Liver (tissue), 9 donors: ENCODE measurements around the gene MAX. TPM values are rescaled to one million over a fixed set of nuclear protein-coding genes. Genes with fewer than 3 reads are reported as not detected.

Experiments used
- DNase-seq: peaks from one replicate; pipeline ENCODE4 v3.0.0-alpha.2; 2017; ENCODE audit warnings: low spot score
- H3K27ac ChIP-seq, 2 donors: one replicate each; pipeline ENCODE4 v1.7.0; 2013; ENCODE audit warnings: inconsistent platforms in 2 of 2, low read length in 2 of 2, control low read depth in 1 of 2, low read depth in 1 of 2, mild to moderate bottlenecking in 1 of 2
- H3K27me3 ChIP-seq, 4 donors: one replicate each; pipeline versions ENCODE4 v1.6.1 to v1.7.0; 2013; ENCODE audit warnings: low read length in 3 of 4, inconsistent platforms in 1 of 4, mild to moderate bottlenecking in 1 of 4, moderate library complexity in 1 of 4; ENCODE audit not compliant: control insufficient read depth in 4 of 4, insufficient read depth in 4 of 4
- H3K36me3 ChIP-seq, 4 donors: one replicate each; pipeline versions ENCODE4 v1.6.1 to v1.7.0; 2013; ENCODE audit warnings: low read length in 3 of 4, mild to moderate bottlenecking in 3 of 4, low read depth in 1 of 4, moderate library complexity in 1 of 4; ENCODE audit not compliant: control insufficient read depth in 4 of 4, insufficient read depth in 3 of 4
- H3K4me1 ChIP-seq, 4 donors: one replicate each; pipeline versions ENCODE4 v1.6.1 to v1.7.0; 2013; ENCODE audit warnings: low read length in 3 of 4, mild to moderate bottlenecking in 3 of 4, moderate library complexity in 1 of 4; ENCODE audit not compliant: control insufficient read depth in 4 of 4, insufficient read depth in 4 of 4
- H3K4me3 ChIP-seq, 3 donors: one replicate each; pipeline versions ENCODE4 v1.6.1 to v1.7.0; 2013; ENCODE audit warnings: low read length in 3 of 3, control low read depth in 1 of 3, low read depth in 1 of 3, mild to moderate bottlenecking in 1 of 3
- H3K9ac ChIP-seq, 2 donors: one replicate each; pipeline ENCODE4 v1.7.0; 2013; ENCODE audit warnings: low read length in 2 of 2, mild to moderate bottlenecking in 2 of 2, moderate library complexity in 2 of 2, control low read depth in 1 of 2, low read depth in 1 of 2
- H3K9me3 ChIP-seq, 4 donors: one replicate each; pipeline versions ENCODE4 v1.6.1 to v1.7.0; 2013; ENCODE audit warnings: low read length in 3 of 4; ENCODE audit not compliant: control insufficient read depth in 4 of 4
- ATF3 ChIP-seq: IDR thresholded peaks from 2 replicates; pipeline ENCODE4 v1.6.1; 2016; ENCODE audit warnings: antibody characterized with exemption
- CTCF ChIP-seq: fragments of 150-350 bp; IDR thresholded peaks from 2 replicates; pipeline ENCODE4 v1.5.1; 2017; ENCODE audit warnings: improper control_type of control experiment, low read depth, low read length; ENCODE audit not compliant: missing input control
- EGR1 ChIP-seq, 2 donors: IDR thresholded peaks; 2 replicates each; pipeline ENCODE4 v1.6.1; 2016 to 2018; ENCODE audit warnings: antibody characterized with exemption in 2 of 2, low read depth in 2 of 2
- FOXA1 ChIP-seq: IDR thresholded peaks from 2 replicates; pipeline ENCODE4 v1.6.1; 2016; ENCODE audit warnings: antibody characterized with exemption
- FOXA2 ChIP-seq: IDR thresholded peaks from 2 replicates; pipeline ENCODE4 v1.6.1; 2016; ENCODE audit warnings: antibody characterized with exemption
- GABPA ChIP-seq, 2 donors: IDR thresholded peaks in 1 of 2; conservative IDR thresholded peaks in 1 of 2; 2 replicates each; pipeline ENCODE4 v1.6.1; 2016; ENCODE audit warnings: antibody characterized with exemption in 2 of 2, mild to moderate bottlenecking in 1 of 2, moderate library complexity in 1 of 2
- HNF4A ChIP-seq, 2 donors: conservative IDR thresholded peaks; 2 replicates each; pipeline ENCODE4 v1.6.1; 2016; ENCODE audit warnings: antibody characterized with exemption in 2 of 2, mild to moderate bottlenecking in 2 of 2
- HNF4G ChIP-seq: IDR thresholded peaks from 2 replicates; pipeline ENCODE4 v1.6.1; 2016; ENCODE audit warnings: antibody characterized with exemption
- JUND ChIP-seq, 2 donors: IDR thresholded peaks; 2 replicates each; pipeline ENCODE4 v1.6.1; 2016; ENCODE audit warnings: antibody characterized with exemption in 2 of 2
- MAX ChIP-seq: IDR thresholded peaks from 2 replicates; pipeline ENCODE4 v1.6.1; 2016; ENCODE audit warnings: antibody characterized with exemption
- NR2F2 ChIP-seq: IDR thresholded peaks from 2 replicates; pipeline ENCODE4 v1.6.1; 2016; ENCODE audit warnings: antibody characterized with exemption
- RAD21 ChIP-seq, 2 donors: IDR thresholded peaks; 2 replicates each; pipeline ENCODE4 v1.6.1; 2016; ENCODE audit warnings: antibody characterized with exemption in 2 of 2, mild to moderate bottlenecking in 2 of 2
- REST ChIP-seq: IDR thresholded peaks from 2 replicates; pipeline ENCODE4 v1.6.1; 2016; ENCODE audit warnings: antibody characterized with exemption, mild to moderate bottlenecking
- RXRA ChIP-seq, 2 donors: IDR thresholded peaks; 2 replicates each; pipeline ENCODE4 v1.6.1; 2017 to 2018; ENCODE audit warnings: antibody characterized with exemption in 2 of 2, mild to moderate bottlenecking in 1 of 2
- SP1 ChIP-seq: IDR thresholded peaks from 2 replicates; pipeline ENCODE4 v1.6.1; 2018; ENCODE audit warnings: antibody characterized with exemption, mild to moderate bottlenecking
- TAF1 ChIP-seq: conservative IDR thresholded peaks from 2 replicates; pipeline ENCODE4 v1.6.1; 2016; ENCODE audit warnings: antibody characterized with exemption, mild to moderate bottlenecking
- YY1 ChIP-seq: IDR thresholded peaks from 2 replicates; pipeline ENCODE4 v1.6.1; 2016; ENCODE audit warnings: antibody characterized with exemption, mild to moderate bottlenecking
- ZBTB33 ChIP-seq: IDR thresholded peaks from 2 replicates; pipeline ENCODE4 v1.6.1; 2016; ENCODE audit warnings: antibody characterized with exemption
- WGBS: extraction: QIAGEN DNeasy Blood & Tissue Kit; methylation state at CpG from one replicate; pipeline ENCODE4 v1.1.7; 2013; 5-methylcytosine and 5-hydroxymethylcytosine counted together
- polyA plus RNA-seq, 2 donors: library from polyadenylated mRNA; stranded (reverse) in 1 of 2; unstranded in 1 of 2; fragments of 200-250 nt in 1 of 2; fragments of >200 nt in 1 of 2; fragmentation: Nextera tagmentation in 1 of 2; extraction: Ambion mirVana in 1 of 2; gene quantifications; one replicate each; pipeline versions ENCODE4 v1.2.1 to v1.2.3, GENCODE V29; 2013 to 2015
- total RNA-seq, 2 donors: library from RNA; depleted of rRNA; stranded (reverse); fragments of >200 nt; gene quantifications; one replicate each; pipeline ENCODE4 v1.2.3, GENCODE V29; 2014
- donor health status: healthy.
- donor health status: healthy.
- donor health status: healthy.
- donor health status: healthy.
- donor health status: healthy.

MAX gene
- total and polyA plus RNA-seq, 4 donors, result 14.8 to 27.0 (median 16.9) TPM

DNA sequence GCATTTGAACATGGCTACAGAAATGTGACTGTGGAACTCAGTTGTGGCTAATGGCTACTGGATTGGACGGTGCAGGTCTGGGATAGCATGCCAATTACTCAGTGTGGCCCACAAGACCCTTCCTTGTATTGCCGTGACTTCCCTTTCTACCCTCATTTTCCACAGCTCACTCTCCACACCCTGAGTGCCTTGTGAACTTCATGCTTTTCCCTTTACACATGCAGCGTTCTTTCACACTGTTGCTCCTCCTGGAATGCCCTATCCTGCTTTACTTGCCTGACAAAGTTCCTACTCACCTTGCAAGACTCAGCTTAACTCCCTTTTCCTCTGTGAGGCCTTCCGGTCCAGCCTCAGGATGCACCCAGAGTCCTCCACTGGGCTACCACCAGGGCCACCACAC, 46.8 kb upstream of the MAX start:
- DNase-seq, result no peak
- Histone ChIP-seq H3K4me3 (no peak overlapping the region), H3K9ac (no peak overlapping the region), H3K27ac (no peak overlapping the region), H3K27me3 (no peaks in the 10 kb centered on the region), H3K4me1 (peaks cover 0 to 1% (median 0%) of the 10 kb centered on the region in 4 donors), H3K9me3 (no peaks in the 10 kb centered on the region), H3K36me3 (no peaks in the 10 kb centered on the region)
- WGBS, result 89% methylated on average over 4 of the region's 4 CpGs
- TF ChIP-seq CTCF, result no peak
- TF ChIP-seq EGR1 (IDR thresholded peaks at IDR 0.05; ENCODE audit: low read depth in 2 of 2), result no peak
- TF ChIP-seq MAX, result no peak
- TF ChIP-seq TAF1, result no peak
- no peak for TF ChIP-seq SP1
- no peak for TF ChIP-seq GABPA (IDR thresholded peaks at IDR 0.05 in 1 of 2, conservative IDR thresholded peaks at IDR 0.05 in 1 of 2)
- no peak for TF ChIP-seq HNF4A (conservative IDR thresholded peaks at IDR 0.05)
- TF ChIP-seq FOXA2, result no peak
- no peak for TF ChIP-seq RXRA (IDR thresholded peaks at IDR 0.05)
- TF ChIP-seq NR2F2, result no peak
- no peak for TF ChIP-seq ZBTB33

DNA sequence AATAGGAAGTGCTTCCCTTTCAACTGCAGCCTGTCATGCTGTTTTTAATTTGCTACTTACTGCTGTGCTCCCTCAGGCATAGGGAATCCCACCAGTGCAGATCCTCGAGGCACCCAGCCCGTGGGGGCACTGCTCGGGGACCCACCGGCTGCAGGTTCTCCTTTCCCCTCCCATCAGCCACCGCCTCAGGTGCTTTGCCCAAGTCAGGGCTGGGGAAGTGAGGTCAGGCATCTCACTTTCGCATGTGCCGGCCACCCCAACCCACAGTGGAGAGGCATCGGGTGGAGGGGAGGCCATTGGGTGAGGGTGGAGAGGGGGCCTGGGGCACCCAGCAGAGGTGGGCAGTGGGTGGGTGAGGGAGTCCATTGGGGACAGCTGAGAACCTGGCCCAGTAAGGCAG, 41.9 kb upstream of the MAX start:
- no peak for TF ChIP-seq CTCF
- no peak for TF ChIP-seq JUND (IDR thresholded peaks at IDR 0.05)
- no peak for TF ChIP-seq MAX
- no peak for TF ChIP-seq REST
- no peak for TF ChIP-seq ATF3
- TF ChIP-seq NR2F2, result no peak
- TF ChIP-seq EGR1 (IDR thresholded peaks at IDR 0.05; ENCODE audit: low read depth in 2 of 2), result no peak
- no peak for TF ChIP-seq HNF4G
- TF ChIP-seq TAF1, result no peak
- TF ChIP-seq ZBTB33, result no peak
- no peak for TF ChIP-seq FOXA2
- TF ChIP-seq RAD21 (IDR thresholded peaks at IDR 0.05), result no peak
- TF ChIP-seq FOXA1, result no peak
- TF ChIP-seq RXRA (IDR thresholded peaks at IDR 0.05), result no peak
- no peak for TF ChIP-seq YY1
- no peak for TF ChIP-seq GABPA (IDR thresholded peaks at IDR 0.05 in 1 of 2, conservative IDR thresholded peaks at IDR 0.05 in 1 of 2)
- H3K36me3 ChIP-seq, result no peaks in the 10 kb centered on the region
- H3K9ac ChIP-seq, result no peak overlapping the region
- no peak overlapping the region for H3K27ac ChIP-seq
- no peak for DNase-seq
- peaks cover 0 to 1% (median 0%) of the 10 kb centered on the region in 4 donors for H3K4me1 ChIP-seq
- no peak overlapping the region for H3K4me3 ChIP-seq
- H3K9me3 ChIP-seq, result no peaks in the 10 kb centered on the region
- 90% methylated on average over 8 of the region's 8 CpGs for WGBS
- H3K27me3 ChIP-seq, result peaks cover 0 to 6% (median 0%) of the 10 kb centered on the region in 4 donors
